Testis (tissue), 3 donors: ENCODE data around the gene PTPRT. TPM values are rescaled to one million over a fixed set of nuclear protein-coding genes. Genes with fewer than 3 reads are reported as not detected.

Experiments used
- DNase-seq: peaks from one replicate; pipeline ENCODE4 v3.0.0-alpha.2; 2019
- H3K27ac ChIP-seq, 2 donors: fragments of 200-600 bp; sonication (generic); one replicate each; pipeline ENCODE4 v1.5.1; 2019
- H3K27me3 ChIP-seq: fragments of 200-600 bp; sonication (generic); one replicate; pipeline ENCODE4 v1.5.1; 2019
- H3K36me3 ChIP-seq: fragments of 200-600 bp; sonication (generic); one replicate; pipeline ENCODE4 v1.5.1; 2017; ENCODE audit warnings: low read depth; ENCODE audit errors: missing control alignments
- H3K4me1 ChIP-seq: fragments of 200-600 bp; sonication (generic); one replicate; pipeline ENCODE4 v1.5.1; 2019
- H3K4me3 ChIP-seq, 2 donors: fragments of 200-600 bp; sonication (generic); one replicate each; pipeline ENCODE4 v1.5.1; 2017 to 2019
- H3K9me3 ChIP-seq: fragments of 200-600 bp; sonication (generic); one replicate; pipeline ENCODE4 v1.5.1; 2017
- POLR2A ChIP-seq: fragments of 450-650 bp; IDR thresholded peaks from one replicate; pipeline ENCODE4 v1.6.1; 2017; ENCODE audit warnings: antibody characterized with exemption, mild to moderate bottlenecking, moderate library complexity
- WGBS, 2 donors: methylation state at CpG; one replicate each; pipeline ENCODE4 v1.1.5; 2018; 5-methylcytosine and 5-hydroxymethylcytosine counted together
- intact Hi-C: fragments of 100-400 bp; cut with DNase I; formaldehyde crosslinking; loops from one replicate; pipeline ENCODE4 v1.15.1; 2023; ENCODE audit warnings: low total_unique reads
- polyA plus RNA-seq: library from polyadenylated mRNA; stranded (reverse); fragments of 350-450 nt; fragmentation: Illumina TruSeq; extraction: RNeasy Lipid Tissue Mini Kit (QIAGEN cat#74804); gene quantifications from one replicate; pipeline ENCODE4 v1.2.3, GENCODE V29; 2014; ENCODE audit warnings: low read depth, low replicate concordance; ENCODE audit not compliant: insufficient read depth
- total RNA-seq, 2 donors: library from RNA; depleted of rRNA; stranded (reverse); fragments of >200 nt; gene quantifications; one replicate each; pipeline ENCODE4 v1.2.3, GENCODE V29; 2016
- TF ChIP-seq, protein P1 (sequence below), 3 experiments: fragments of 450-650 bp in 2 of 3; fragments of 200-600 bp in 1 of 3; sonication (generic) in 1 of 3; IDR thresholded peaks; one replicate each; pipeline ENCODE4 v1.5.1; 2016 to 2019; ENCODE audit warnings: antibody characterized with exemption in 3 of 3, mild to moderate bottlenecking in 2 of 3, moderate library complexity in 1 of 3

PTPRT gene
- total and polyA plus RNA-seq, 3 donors from 2014 or later, result 2.3 to 2.5 (median 2.3) TPM

GRCh38 chr20:42474646-42475045 lies 715.1 kb downstream of the PTPRT start:
- Histone ChIP-seq H3K27me3 (no peaks in the 10 kb centered on the region), H3K27ac (no peak overlapping the region), H3K9me3 (no peaks in the 10 kb centered on the region), H3K36me3 (no peaks in the 10 kb centered on the region), H3K4me1 (no peaks in the 10 kb centered on the region), H3K4me3 (no peak overlapping the region)
- WGBS, 2 donors, result 82 to 91% methylated on average over 3 to 6 of the region's 6 CpGs
- intact Hi-C loops, result no loop called here
- no peak for DNase-seq
- TF ChIP-seq, protein P1, sequence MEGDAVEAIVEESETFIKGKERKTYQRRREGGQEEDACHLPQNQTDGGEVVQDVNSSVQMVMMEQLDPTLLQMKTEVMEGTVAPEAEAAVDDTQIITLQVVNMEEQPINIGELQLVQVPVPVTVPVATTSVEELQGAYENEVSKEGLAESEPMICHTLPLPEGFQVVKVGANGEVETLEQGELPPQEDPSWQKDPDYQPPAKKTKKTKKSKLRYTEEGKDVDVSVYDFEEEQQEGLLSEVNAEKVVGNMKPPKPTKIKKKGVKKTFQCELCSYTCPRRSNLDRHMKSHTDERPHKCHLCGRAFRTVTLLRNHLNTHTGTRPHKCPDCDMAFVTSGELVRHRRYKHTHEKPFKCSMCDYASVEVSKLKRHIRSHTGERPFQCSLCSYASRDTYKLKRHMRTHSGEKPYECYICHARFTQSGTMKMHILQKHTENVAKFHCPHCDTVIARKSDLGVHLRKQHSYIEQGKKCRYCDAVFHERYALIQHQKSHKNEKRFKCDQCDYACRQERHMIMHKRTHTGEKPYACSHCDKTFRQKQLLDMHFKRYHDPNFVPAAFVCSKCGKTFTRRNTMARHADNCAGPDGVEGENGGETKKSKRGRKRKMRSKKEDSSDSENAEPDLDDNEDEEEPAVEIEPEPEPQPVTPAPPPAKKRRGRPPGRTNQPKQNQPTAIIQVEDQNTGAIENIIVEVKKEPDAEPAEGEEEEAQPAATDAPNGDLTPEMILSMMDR (IDR thresholded peaks at IDR 0.05), result no peak
- TF ChIP-seq POLR2A, result no peak

GRCh38 chr20:42472198-42472597 lies 717.5 kb downstream of the PTPRT start:
- Histone ChIP-seq H3K4me1 (no peaks in the 10 kb centered on the region), H3K27me3 (no peaks in the 10 kb centered on the region), H3K36me3 (no peaks in the 10 kb centered on the region), H3K4me3 (no peak overlapping the region), H3K9me3 (no peaks in the 10 kb centered on the region), H3K27ac (no peak overlapping the region)
- DNase-seq, result no peak
- intact Hi-C loops, result no loop called here
- WGBS, 2 donors, result 92% methylated on average over 19 of the region's 19 CpGs
- TF ChIP-seq, protein P1 (IDR thresholded peaks at IDR 0.05), result no peak
- TF ChIP-seq POLR2A, result no peak

DNA sequence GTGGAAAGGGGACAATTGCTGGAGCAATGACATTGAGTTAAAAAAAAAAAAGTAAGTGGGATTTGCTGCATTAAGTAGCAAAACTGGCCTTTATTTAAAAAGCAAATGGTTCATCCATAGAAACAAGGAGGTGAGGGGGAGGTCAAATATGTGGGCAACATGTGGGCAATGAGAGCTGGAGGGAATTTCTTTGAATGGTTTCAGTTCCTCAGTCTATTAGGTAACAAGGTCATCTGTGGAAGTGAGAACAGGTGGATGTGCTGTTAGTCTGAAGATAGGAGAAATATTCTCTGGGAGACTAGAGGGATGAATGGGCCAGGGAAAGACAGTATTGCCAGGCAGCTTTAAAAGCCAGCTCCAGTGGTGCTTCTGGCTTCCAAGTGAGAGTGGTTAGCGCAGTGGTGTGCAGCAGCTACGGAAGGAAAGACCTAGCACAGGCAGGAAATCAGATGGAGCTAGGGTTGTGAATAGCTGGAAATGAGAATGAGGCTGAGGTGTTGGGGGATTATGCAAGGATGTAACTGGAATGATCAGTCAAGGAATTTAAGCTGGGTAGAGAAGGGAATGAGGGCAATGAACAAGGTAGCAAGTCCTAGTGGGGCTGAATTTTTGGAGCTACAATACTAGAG lies 727.6 kb downstream of the PTPRT start:
- Histone ChIP-seq H3K27ac (no peak overlapping the region), H3K9me3 (no peaks in the 10 kb centered on the region), H3K4me1 (no peaks in the 10 kb centered on the region), H3K4me3 (no peak overlapping the region), H3K27me3 (no peaks in the 10 kb centered on the region), H3K36me3 (no peaks in the 10 kb centered on the region)
- 76 to 91% methylated on average over 2 of the region's 2 CpGs for WGBS, 2 donors
- intact Hi-C loops, result no loop called here
- TF ChIP-seq POLR2A, result no peak
- TF ChIP-seq, protein P1 (IDR thresholded peaks at IDR 0.05), result no peak
- no peak for DNase-seq

- DNase-seq, result no peak
- H3K27ac ChIP-seq, result no peak overlapping the region
- intact Hi-C loops, result no loop called here
- no peaks in the 10 kb centered on the region for H3K27me3 ChIP-seq
- H3K4me3 ChIP-seq, result no peak overlapping the region
- no peaks in the 10 kb centered on the region for H3K36me3 ChIP-seq
- no peaks in the 10 kb centered on the region for H3K4me1 ChIP-seq
- no peaks in the 10 kb centered on the region for H3K9me3 ChIP-seq
- TF ChIP-seq, protein P1 (IDR thresholded peaks at IDR 0.05), result no peak
- no peak for TF ChIP-seq POLR2A
- 79 to 92% methylated on average over 2 of the region's 2 CpGs for WGBS, 2 donors
Observed at GRCh38 chr20:42461291-42461690, 728.4 kb downstream of the PTPRT start.

GRCh38 chr20:42447270-42447669 lies 742.4 kb downstream of the PTPRT start:
- Histone ChIP-seq H3K36me3 (no peaks in the 10 kb centered on the region), H3K4me1 (no peaks in the 10 kb centered on the region), H3K27ac (no peak overlapping the region), H3K27me3 (no peaks in the 10 kb centered on the region), H3K9me3 (no peaks in the 10 kb centered on the region), H3K4me3 (no peak overlapping the region)
- intact Hi-C loops, result no loop called here
- DNase-seq, result no peak
- TF ChIP-seq POLR2A, result no peak
- TF ChIP-seq, protein P1 (IDR thresholded peaks at IDR 0.05), result no peak
- WGBS, 2 donors, result 84 to 86% methylated on average over 2 of the region's 2 CpGs
